ENCODE data around the gene WBP2. TPM values are rescaled to one million over a fixed set of nuclear protein-coding genes. Genes with fewer than 3 reads are reported as not detected.
A peak's percentile ranks its signal among the peaks of the same experiment; 100 is the strongest.

WBP2 gene
- total and polyA plus RNA-seq, 2 of the 13 experiments (the other 11 are each of a cell fraction or from before 2014, with no cell fraction given), result 29.2 to 29.5 TPM

- TF ChIP-seq DNMT1 (CRISPR knock-in tag; IDR thresholded peaks at IDR 0.05) (peak; percentile 99), HOXD1 (CRISPR knock-in tag; IDR thresholded peaks at IDR 0.05) (0 out of 2 replicates have a peak, but pooled peaks have one; percentile 34), TBP (CRISPR knock-in tag; IDR thresholded peaks at IDR 0.05) (no peak), SMAD1 (CRISPR knock-in tag; IDR thresholded peaks at IDR 0.05; ENCODE audit: borderline replicate concordance, low read depth) (peak; percentile 76; the same call in 1 of the 2 replicates), REL (CRISPR knock-in tag; conservative IDR thresholded peaks at IDR 0.05) (no peak; the same call in 1 of the 2 replicates), NFYC (CRISPR knock-in tag; IDR thresholded peaks at IDR 0.05) (peak; percentile 14; the same call in 1 of the 2 replicates), ZNF672 (CRISPR knock-in tag; IDR thresholded peaks at IDR 0.05) (peak; percentile 3; the same call in 1 of the 2 replicates), HNRNPL (IDR thresholded peaks at IDR 0.05; ENCODE audit: low read depth, low read length) (peak; percentile 87; the same call in 1 of the 2 replicates), ZBTB39 (CRISPR knock-in tag; IDR thresholded peaks at IDR 0.05) (peak; percentile 96), ZNF607 (CRISPR knock-in tag; IDR thresholded peaks at IDR 0.05; ENCODE audit: borderline replicate concordance) (peak; percentile 99), HNF1A (IDR thresholded peaks at IDR 0.05; ENCODE audit: low read depth) (peak; percentile 68; the same call in 1 of the 2 replicates), HNF1A (CRISPR knock-in tag; IDR thresholded peaks at IDR 0.05; ENCODE audit: borderline replicate concordance) (peak; percentile 93), RCOR2 (CRISPR knock-in tag; IDR thresholded peaks at IDR 0.05) (no peak; the same call in 1 of the 2 replicates), ZNF777 (CRISPR knock-in tag; IDR thresholded peaks at IDR 0.05) (peak; percentile 79), ATF7-NPFF (CRISPR knock-in tag; IDR thresholded peaks at IDR 0.05; ENCODE audit: low read depth) (peak; percentile 85), FOXO1 (CRISPR knock-in tag; IDR thresholded peaks at IDR 0.05) (peak; percentile 96), ERF (CRISPR knock-in tag; IDR thresholded peaks at IDR 0.05) (peak; percentile 81), ZNF761 (CRISPR knock-in tag; conservative IDR thresholded peaks at IDR 0.05) (peak; percentile 90; the same call in 1 of the 2 replicates), ZNF577 (CRISPR knock-in tag; IDR thresholded peaks at IDR 0.05; ENCODE audit: borderline replicate concordance, low read depth) (no peak), RFX3 (CRISPR knock-in tag; IDR thresholded peaks at IDR 0.05) (no peak; the same call in 1 of the 2 replicates), KLF16 (CRISPR knock-in tag; IDR thresholded peaks at IDR 0.05) (peak; percentile 68 to 89; a peak in 3 of 4 replicates), AGO1 (IDR thresholded peaks at IDR 0.05; ENCODE audit: low read depth, low read length, poor library complexity, severe bottlenecking) (peak; percentile 99)
- TF ChIP-seq, protein P1, sequence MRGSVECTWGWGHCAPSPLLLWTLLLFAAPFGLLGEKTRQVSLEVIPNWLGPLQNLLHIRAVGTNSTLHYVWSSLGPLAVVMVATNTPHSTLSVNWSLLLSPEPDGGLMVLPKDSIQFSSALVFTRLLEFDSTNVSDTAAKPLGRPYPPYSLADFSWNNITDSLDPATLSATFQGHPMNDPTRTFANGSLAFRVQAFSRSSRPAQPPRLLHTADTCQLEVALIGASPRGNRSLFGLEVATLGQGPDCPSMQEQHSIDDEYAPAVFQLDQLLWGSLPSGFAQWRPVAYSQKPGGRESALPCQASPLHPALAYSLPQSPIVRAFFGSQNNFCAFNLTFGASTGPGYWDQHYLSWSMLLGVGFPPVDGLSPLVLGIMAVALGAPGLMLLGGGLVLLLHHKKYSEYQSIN (CRISPR knock-in tag; IDR thresholded peaks at IDR 0.05; ENCODE audit: borderline replicate concordance), result peak; percentile 56; the same call in 1 of the 2 replicates
These were observed 21.2 kb upstream of the WBP2 start (continued) for GRCh38 chr17:75876190-75876937.

Data from HepG2 (cell line).